ENCODE data around the gene LILRA5.

DNA sequence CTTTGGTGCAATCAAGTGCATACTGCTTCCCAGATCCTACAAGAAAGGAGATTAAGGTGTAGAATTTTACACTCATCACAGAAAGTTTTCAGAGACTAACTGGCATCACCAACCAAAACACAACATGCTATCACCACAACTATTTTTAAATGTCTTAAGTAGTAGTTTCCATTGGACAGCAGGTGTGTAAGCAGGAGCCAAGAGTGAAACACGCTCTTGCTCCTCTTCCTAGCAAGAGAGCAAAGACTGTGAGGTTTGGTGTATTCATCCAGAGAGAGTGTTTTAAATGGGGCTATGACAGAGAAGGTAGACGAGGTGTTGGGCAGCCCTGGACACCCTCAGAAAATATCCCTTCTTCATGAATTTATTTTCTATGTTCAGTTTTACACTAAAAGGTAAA, 38.5 kb upstream of the LILRA5 start:
- TF ChIP-seq, protein P1, sequence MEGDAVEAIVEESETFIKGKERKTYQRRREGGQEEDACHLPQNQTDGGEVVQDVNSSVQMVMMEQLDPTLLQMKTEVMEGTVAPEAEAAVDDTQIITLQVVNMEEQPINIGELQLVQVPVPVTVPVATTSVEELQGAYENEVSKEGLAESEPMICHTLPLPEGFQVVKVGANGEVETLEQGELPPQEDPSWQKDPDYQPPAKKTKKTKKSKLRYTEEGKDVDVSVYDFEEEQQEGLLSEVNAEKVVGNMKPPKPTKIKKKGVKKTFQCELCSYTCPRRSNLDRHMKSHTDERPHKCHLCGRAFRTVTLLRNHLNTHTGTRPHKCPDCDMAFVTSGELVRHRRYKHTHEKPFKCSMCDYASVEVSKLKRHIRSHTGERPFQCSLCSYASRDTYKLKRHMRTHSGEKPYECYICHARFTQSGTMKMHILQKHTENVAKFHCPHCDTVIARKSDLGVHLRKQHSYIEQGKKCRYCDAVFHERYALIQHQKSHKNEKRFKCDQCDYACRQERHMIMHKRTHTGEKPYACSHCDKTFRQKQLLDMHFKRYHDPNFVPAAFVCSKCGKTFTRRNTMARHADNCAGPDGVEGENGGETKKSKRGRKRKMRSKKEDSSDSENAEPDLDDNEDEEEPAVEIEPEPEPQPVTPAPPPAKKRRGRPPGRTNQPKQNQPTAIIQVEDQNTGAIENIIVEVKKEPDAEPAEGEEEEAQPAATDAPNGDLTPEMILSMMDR (IDR thresholded peaks at IDR 0.05): no peak
- no peak for TF ChIP-seq POLR2A (IDR thresholded peaks at IDR 0.05)
